ENCODE measurements around the gene ANO9. TPM values are rescaled to one million over a fixed set of nuclear protein-coding genes. Genes with fewer than 3 reads are reported as not detected.
"Not testable (repeated sequence)": the region's sequence is repeated elsewhere in the genome, so short reads cannot be mapped to it uniquely, and the experiment has no call there.

ANO9 gene
- total and polyA plus RNA-seq, 2 donors (not counting 1 experiment from before 2014, with no cell fraction given), result not detected

GRCh38 chr11:439315-440064 is 2.3 kb downstream of the ANO9 start:
- Histone ChIP-seq H4K20me1 (ENCODE audit: control insufficient read depth, extremely low read depth, insufficient read depth, low read length) (no peaks in the 10 kb centered on the region), H2AFZ (ENCODE audit: low read length) (no peak overlapping the region), H3K4me1 (ENCODE audit: control insufficient read depth, extremely low read depth, insufficient read depth, low read length) (peaks cover 2% of the 10 kb centered on the region), H3K27me3 (ENCODE audit: control insufficient read depth, insufficient read depth, low read length) (peaks cover 2% of the 10 kb centered on the region), H3K36me3 (ENCODE audit: control insufficient read depth, insufficient read depth, low read length) (no peaks in the 10 kb centered on the region), H3K27ac (ENCODE audit: insufficient read depth, low read length) (no peak overlapping the region), H3K9ac (ENCODE audit: insufficient read depth, low read length) (no peak overlapping the region), H3K79me2 (ENCODE audit: control insufficient read depth, insufficient read depth, low read length) (no peaks in the 10 kb centered on the region), H3K9me3 (ENCODE audit: control insufficient read depth, insufficient read depth, low read depth, low read length) (no peaks in the 10 kb centered on the region), H3K4me3 (replicated peaks in 1 of 4; ENCODE audit: control extremely low read depth in 1 of 4, insufficient read depth in 1 of 4, low read depth in 3 of 4, low read length in 4 of 4) (no peak overlapping the region), H3K4me2 (ENCODE audit: extremely low read depth, insufficient read depth, low read length) (no peak overlapping the region)
- TF ChIP-seq CTCF (conservative IDR thresholded peaks at IDR 0.05 in 1 of 2, IDR thresholded peaks at IDR 0.05 in 1 of 2; ENCODE audit: low read depth in 1 of 2, low read length in 2 of 2) (no peak), EZH2 (IDR thresholded peaks at IDR 0.05; ENCODE audit: low read length, missing control alignments) (no peak)
- DNase-seq (ENCODE audit: low read depth in 2 of 2), result no peak

- no peak overlapping the region for H3K9ac ChIP-seq (ENCODE audit: insufficient read depth, low read length)
- H3K4me3 ChIP-seq (replicated peaks in 1 of 4; ENCODE audit: control extremely low read depth in 1 of 4, insufficient read depth in 1 of 4, low read depth in 3 of 4, low read length in 4 of 4), result no peak overlapping the region
- no peak overlapping the region for H2AFZ ChIP-seq (ENCODE audit: low read length)
- no peaks in the 10 kb centered on the region for H4K20me1 ChIP-seq (ENCODE audit: control insufficient read depth, extremely low read depth, insufficient read depth, low read length)
- H3K27ac ChIP-seq (ENCODE audit: insufficient read depth, low read length), result no peak overlapping the region
- H3K79me2 ChIP-seq (ENCODE audit: control insufficient read depth, insufficient read depth, low read length), result no peaks in the 10 kb centered on the region
- no peaks in the 10 kb centered on the region for H3K9me3 ChIP-seq (ENCODE audit: control insufficient read depth, insufficient read depth, low read depth, low read length)
- H3K4me2 ChIP-seq (ENCODE audit: extremely low read depth, insufficient read depth, low read length), result no peak overlapping the region
- no peak for DNase-seq (ENCODE audit: low read depth in 2 of 2)
- no peaks in the 10 kb centered on the region for H3K36me3 ChIP-seq (ENCODE audit: control insufficient read depth, insufficient read depth, low read length)
- H3K27me3 ChIP-seq (ENCODE audit: control insufficient read depth, insufficient read depth, low read length), result peaks cover 2% of the 10 kb centered on the region
- H3K4me1 ChIP-seq (ENCODE audit: control insufficient read depth, extremely low read depth, insufficient read depth, low read length), result no peaks in the 10 kb centered on the region
- TF ChIP-seq CTCF (conservative IDR thresholded peaks at IDR 0.05 in 1 of 2, IDR thresholded peaks at IDR 0.05 in 1 of 2; ENCODE audit: low read depth in 1 of 2, low read length in 2 of 2) (no peak), EZH2 (IDR thresholded peaks at IDR 0.05; ENCODE audit: low read length, missing control alignments) (no peak)
Observed at GRCh38 chr11:438101-438844, 3.5 kb downstream of the ANO9 start.

GRCh38 chr11:437228-437870 is 4.5 kb downstream of the ANO9 start:
- Histone ChIP-seq H3K4me3 (replicated peaks in 1 of 4; ENCODE audit: control extremely low read depth in 1 of 4, insufficient read depth in 1 of 4, low read depth in 3 of 4, low read length in 4 of 4) (no peak overlapping the region), H3K27me3 (ENCODE audit: control insufficient read depth, insufficient read depth, low read length) (peaks cover 2% of the 10 kb centered on the region), H3K4me2 (ENCODE audit: extremely low read depth, insufficient read depth, low read length) (no peak overlapping the region), H3K27ac (ENCODE audit: insufficient read depth, low read length) (no peak overlapping the region), H4K20me1 (ENCODE audit: control insufficient read depth, extremely low read depth, insufficient read depth, low read length) (no peaks in the 10 kb centered on the region), H3K36me3 (ENCODE audit: control insufficient read depth, insufficient read depth, low read length) (no peaks in the 10 kb centered on the region), H3K79me2 (ENCODE audit: control insufficient read depth, insufficient read depth, low read length) (no peaks in the 10 kb centered on the region), H3K4me1 (ENCODE audit: control insufficient read depth, extremely low read depth, insufficient read depth, low read length) (no peaks in the 10 kb centered on the region), H2AFZ (ENCODE audit: low read length) (no peak overlapping the region), H3K9me3 (ENCODE audit: control insufficient read depth, insufficient read depth, low read depth, low read length) (no peaks in the 10 kb centered on the region), H3K9ac (ENCODE audit: insufficient read depth, low read length) (no peak overlapping the region)
- TF ChIP-seq CTCF (conservative IDR thresholded peaks at IDR 0.05 in 1 of 2, IDR thresholded peaks at IDR 0.05 in 1 of 2; ENCODE audit: low read depth in 1 of 2, low read length in 2 of 2), result no peak
- TF ChIP-seq EZH2 (IDR thresholded peaks at IDR 0.05; ENCODE audit: low read length, missing control alignments), result no peak
- DNase-seq (ENCODE audit: low read depth in 2 of 2), result no peak

- not testable (repeated sequence) for H3K79me2 ChIP-seq (ENCODE audit: control insufficient read depth, insufficient read depth, low read length); H3K4me1 ChIP-seq (ENCODE audit: control insufficient read depth, extremely low read depth, insufficient read depth, low read length); H3K27me3 ChIP-seq (ENCODE audit: control insufficient read depth, insufficient read depth, low read length); H3K27ac ChIP-seq (ENCODE audit: insufficient read depth, low read length); H3K9me3 ChIP-seq (ENCODE audit: control insufficient read depth, insufficient read depth, low read depth, low read length); H3K9ac ChIP-seq (ENCODE audit: insufficient read depth, low read length); H3K36me3 ChIP-seq (ENCODE audit: control insufficient read depth, insufficient read depth, low read length); H2AFZ ChIP-seq (ENCODE audit: low read length); H3K4me2 ChIP-seq (ENCODE audit: extremely low read depth, insufficient read depth, low read length); H4K20me1 ChIP-seq (ENCODE audit: control insufficient read depth, extremely low read depth, insufficient read depth, low read length); H3K4me3 ChIP-seq (replicated peaks in 1 of 4; ENCODE audit: control extremely low read depth in 1 of 4, insufficient read depth in 1 of 4, low read depth in 3 of 4, low read length in 4 of 4); DNase-seq (ENCODE audit: low read depth in 2 of 2)
Observed at GRCh38 chr11:434999-435740, 6.6 kb downstream of the ANO9 start.

All from fibroblast of lung (primary cell).